Measurements from ENCODE around the gene TMPRSS9.

- TF ChIP-seq USF2 (CRISPR knock-in tag; IDR thresholded peaks at IDR 0.05) (no peak), ZNF512 (CRISPR knock-in tag; IDR thresholded peaks at IDR 0.05; ENCODE audit: borderline replicate concordance) (no peak), RELA (CRISPR knock-in tag; IDR thresholded peaks at IDR 0.05; ENCODE audit: borderline replicate concordance) (no peak), NFE2L1 (CRISPR knock-in tag; IDR thresholded peaks at IDR 0.05) (no peak), FOXP4 (CRISPR knock-in tag; IDR thresholded peaks at IDR 0.05) (no peak), PRDM15 (CRISPR knock-in tag; IDR thresholded peaks at IDR 0.05) (no peak), CREB1 (CRISPR knock-in tag; IDR thresholded peaks at IDR 0.05) (no peak), ATF6 (CRISPR knock-in tag; IDR thresholded peaks at IDR 0.05) (no peak), ZNF138 (CRISPR knock-in tag; conservative IDR thresholded peaks at IDR 0.05) (no peak), IRF2 (CRISPR knock-in tag; IDR thresholded peaks at IDR 0.05; ENCODE audit: borderline replicate concordance, low read depth) (no peak), ESRRA (CRISPR knock-in tag; IDR thresholded peaks at IDR 0.05; ENCODE audit: borderline replicate concordance) (no peak), CREM (CRISPR knock-in tag; IDR thresholded peaks at IDR 0.05) (no peak)
Observed at GRCh38 chr19:2411709-2412108, 51.6 kb downstream of the TMPRSS9 start.

Measured in WTC11 (cell line).